C4-2B (cell line): ENCODE results near the gene ARHGAP45.
A peak's percentile ranks its signal among the peaks of the same experiment; 100 is the strongest.

Source experiments
- H3K27ac ChIP-seq: fragments of 450-650 bp; 2 replicates; pipeline ENCODE4 v1.5.1; 2017
- CTCF ChIP-seq: fragments of 450-650 bp; conservative IDR thresholded peaks from 2 replicates; pipeline ENCODE4 v1.5.1; 2017; ENCODE audit warnings: mild to moderate bottlenecking
- ZFX ChIP-seq: fragments of 450-650 bp; IDR thresholded peaks from 2 replicates; pipeline ENCODE4 v1.6.1; 2017

The ARHGAP45 gene

GRCh38 chr19:1103708-1104310 is 36.8 kb downstream of the ARHGAP45 start, which contains the start of gene GPX4:
Gene GPX4, plus strand, starts transcription at chr19:1103994. Its CDS starts 50 bp downstream, at chr19:1104044.
- TF ChIP-seq ZFX (peak; percentile 67; the same call in 1 of the 2 replicates), CTCF (no peak)
- peak within 1 kb of the TSS; percentile 90 for H3K27ac ChIP-seq

GRCh38 chr19:1104311-1105007 is 37.5 kb downstream of the ARHGAP45 start:
- H3K27ac ChIP-seq = peak overlapping the region; percentile 90

GRCh38 chr19:1105008-1105872 is 38.3 kb downstream of the ARHGAP45 start:
- H3K27ac ChIP-seq = peak overlapping the region; percentile 90
- no peak for TF ChIP-seq CTCF
- no peak for TF ChIP-seq ZFX

More at GRCh38 chr19:1104311-1105007, 37.5 kb downstream of the ARHGAP45 start:
- TF ChIP-seq ZFX (peak; percentile 71), CTCF (no peak)

GRCh38 chr19:1105873-1106840 is 39.2 kb downstream of the ARHGAP45 start:
- no peak for TF ChIP-seq CTCF
- TF ChIP-seq ZFX = no peak

GRCh38 chr19:1106841-1107660 is 40.1 kb downstream of the ARHGAP45 start:
- no peak for TF ChIP-seq ZFX
- no peak; the same call in 1 of the 2 replicates for TF ChIP-seq CTCF
- peak overlapping the region; percentile 90 for H3K27ac ChIP-seq

More at GRCh38 chr19:1105873-1106840, 39.2 kb downstream of the ARHGAP45 start:
- peak overlapping the region; percentile 90 for H3K27ac ChIP-seq
